Measurements from ENCODE around the gene NSD1. TPM values are rescaled to one million over a fixed set of nuclear protein-coding genes. Genes with fewer than 3 reads are reported as not detected.

NSD1 gene
- total RNA-seq, 1 experiment from 2014 or later, result 62.2 TPM

GRCh38 chr5:177320879-177321278, 187.3 kb downstream of the NSD1 start:
- Histone ChIP-seq H3K4me3 (no peak overlapping the region), H3K36me3 (ENCODE audit: low read depth) (no peaks in the 10 kb centered on the region), H3K9me3 (ENCODE audit: insufficient read depth, low read depth) (no peaks in the 10 kb centered on the region), H3K27ac (no peak overlapping the region), H3K9me2 (ENCODE audit: insufficient read depth) (no peaks in the 10 kb centered on the region), H3K27me3 (ENCODE audit: insufficient read depth, low read depth) (no peaks in the 10 kb centered on the region), H3K4me2 (no peak overlapping the region), H4K20me1 (ENCODE audit: insufficient read depth) (peaks cover 8% of the 10 kb centered on the region; the same call in 1 of the 2 replicates), H3K79me2 (ENCODE audit: low read depth) (no peaks in the 10 kb centered on the region), H2AFZ (no peak overlapping the region), H3K4me1 (replicated peaks; ENCODE audit: insufficient read depth) (peaks cover 10% of the 10 kb centered on the region), H3F3A (ENCODE audit: insufficient read depth, low read depth) (peaks cover 24% of the 10 kb centered on the region)
- ChIA-PET POLR2A (ENCODE audit: unreplicated experiment) (no interaction called here), CTCF (no interaction called here)
- intact Hi-C loops (cut with micrococcal nuclease; ENCODE audit: unreplicated experiment), result no loop called here
- BruUV-seq (replicated peaks), result no TSS peak
- no peak for DNase-seq
- no peak for TF ChIP-seq EZH2 (IDR thresholded peaks at IDR 0.05; ENCODE audit: low read depth)
- TF ChIP-seq CTCF (conservative IDR thresholded peaks at IDR 0.05), result no peak

GRCh38 chr5:177325868-177326381, 192.4 kb downstream of the NSD1 start:
- intact Hi-C loops (cut with micrococcal nuclease; ENCODE audit: unreplicated experiment), result no loop called here
- no peaks in the 10 kb centered on the region for H4K20me1 ChIP-seq (ENCODE audit: insufficient read depth)
- H3K9me3 ChIP-seq (ENCODE audit: insufficient read depth, low read depth), result no peaks in the 10 kb centered on the region

More at GRCh38 chr5:177325868-177326381, 192.4 kb downstream of the NSD1 start:
- peak overlapping the region; percentile 68 for H3K4me2 ChIP-seq
- CTCF ChIA-PET, result no interaction called here
- no peaks in the 10 kb centered on the region for H3K79me2 ChIP-seq (ENCODE audit: low read depth)
- H3K4me1 ChIP-seq (replicated peaks; ENCODE audit: insufficient read depth), result peaks cover 23% of the 10 kb centered on the region
- TF ChIP-seq CTCF (conservative IDR thresholded peaks at IDR 0.05) (no peak), EZH2 (IDR thresholded peaks at IDR 0.05; ENCODE audit: low read depth) (no peak)
- POLR2A ChIA-PET (ENCODE audit: unreplicated experiment), result no interaction called here
- no peak overlapping the region for H2AFZ ChIP-seq
- DNase-seq, result peak; percentile 30 to 83
- no TSS peak for BruUV-seq (replicated peaks)
- H3F3A ChIP-seq (ENCODE audit: insufficient read depth, low read depth), result peaks cover 33% of the 10 kb centered on the region
- H3K9me2 ChIP-seq (ENCODE audit: insufficient read depth), result no peaks in the 10 kb centered on the region
- H3K4me3 ChIP-seq, result no peak overlapping the region
- H3K27ac ChIP-seq, result peak overlapping the region; percentile 42
- no peaks in the 10 kb centered on the region for H3K36me3 ChIP-seq (ENCODE audit: low read depth)
- H3K27me3 ChIP-seq (ENCODE audit: insufficient read depth, low read depth), result no peaks in the 10 kb centered on the region
